Right lung (tissue), 5 donors: ENCODE measurements around the gene DSCAM. TPM values are rescaled to one million over a fixed set of nuclear protein-coding genes. Genes with fewer than 3 reads are reported as not detected.

Experiments used
- DNase-seq, 2 donors: peaks; one replicate each; pipeline ENCODE4 v3.0.0-alpha.2; 2013
- polyA plus RNA-seq, 5 donors: library from polyadenylated mRNA; unstranded; fragments of 120-200 nt; gene quantifications; one replicate each; pipeline versions ENCODE4 v1.2.1 to v1.2.3, GENCODE V29; 2013; ENCODE audit warnings: inconsistent platforms in 1 of 5, low replicate concordance in 1 of 5; ENCODE audit not compliant: insufficient read length in 5 of 5, insufficient read depth in 1 of 5

Gene DSCAM
- polyA plus RNA-seq, 5 donors, result 0.03 to 0.23 (median 0.10) TPM

GRCh38 chr21:40706806-40707655, 139.9 kb downstream of the DSCAM start:
- no peak for DNase-seq

DNA sequence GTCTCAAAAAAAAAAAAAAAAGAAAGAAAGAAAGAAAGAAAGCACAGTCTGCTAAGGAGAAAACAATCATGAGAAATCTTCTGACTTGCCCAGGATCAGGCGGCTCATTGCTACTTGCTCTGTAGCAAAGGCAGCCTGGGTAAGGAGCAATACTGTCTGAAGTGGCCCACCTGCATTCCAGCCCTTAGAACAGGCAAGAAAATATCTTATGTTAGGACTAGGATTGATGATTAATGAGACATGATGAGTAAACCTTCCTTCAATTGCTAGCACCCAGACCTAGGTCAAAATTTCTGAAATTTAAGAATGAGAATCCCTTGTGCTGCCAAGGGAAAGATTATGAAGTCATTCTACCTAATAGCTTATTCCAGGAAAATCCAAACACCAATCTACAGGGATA, 140.8 kb downstream of the DSCAM start:
- DNase-seq, result peak; percentile 8 to 11

DNA sequence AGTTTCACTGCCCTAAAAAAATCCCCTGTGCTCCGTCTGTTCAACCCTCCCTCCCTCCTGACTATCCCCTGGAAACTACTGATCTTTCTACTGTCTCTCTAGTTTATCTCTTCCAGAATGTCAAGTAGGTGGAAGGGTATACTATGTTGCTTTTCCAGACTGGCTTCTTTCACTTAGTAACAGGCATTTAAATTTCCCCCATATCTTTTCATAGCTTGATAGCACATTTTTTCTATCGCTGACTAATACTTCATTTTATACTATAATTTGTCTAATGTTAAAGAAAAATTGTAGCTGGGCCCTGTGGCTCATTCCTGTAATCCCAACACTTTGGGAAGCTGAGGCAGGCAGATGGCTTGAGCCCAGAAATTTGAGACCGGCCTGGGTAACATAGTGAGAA, 142.8 kb downstream of the DSCAM start:
- DNase-seq, result no peak

GRCh38 chr21:40699366-40699765, 147.6 kb downstream of the DSCAM start:
- DNase-seq, result no peak

GRCh38 chr21:40696246-40696645, 150.7 kb downstream of the DSCAM start:
- no peak for DNase-seq

DNA sequence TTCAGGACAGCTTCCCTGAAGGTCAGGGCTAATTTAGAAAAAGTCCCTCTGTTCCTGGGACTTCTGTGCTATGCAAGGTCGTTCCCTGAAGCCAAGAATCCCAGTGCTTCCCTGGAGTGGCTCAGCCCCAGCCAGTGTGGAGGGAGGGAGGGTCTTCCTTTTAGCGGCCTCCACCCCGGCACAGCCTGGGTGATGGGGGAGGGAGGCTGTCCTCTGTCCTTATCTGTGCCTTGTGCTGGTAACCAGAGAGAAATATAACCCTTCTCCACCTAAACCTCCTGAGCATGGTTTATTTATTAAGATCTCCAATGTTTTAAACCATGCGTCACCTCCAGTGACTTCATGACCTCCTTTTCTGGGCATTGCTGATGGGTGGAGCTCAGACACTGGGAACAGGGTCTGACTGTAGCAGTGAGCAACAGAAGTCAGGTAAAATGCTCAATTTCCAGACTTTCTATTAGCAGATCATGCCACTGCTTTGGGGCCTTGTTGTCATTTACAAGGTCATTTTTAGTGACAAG, 157.1 kb downstream of the DSCAM start:
- no peak for DNase-seq

GRCh38 chr21:40689217-40689616, 157.7 kb downstream of the DSCAM start:
- DNase-seq, result no peak

DNA sequence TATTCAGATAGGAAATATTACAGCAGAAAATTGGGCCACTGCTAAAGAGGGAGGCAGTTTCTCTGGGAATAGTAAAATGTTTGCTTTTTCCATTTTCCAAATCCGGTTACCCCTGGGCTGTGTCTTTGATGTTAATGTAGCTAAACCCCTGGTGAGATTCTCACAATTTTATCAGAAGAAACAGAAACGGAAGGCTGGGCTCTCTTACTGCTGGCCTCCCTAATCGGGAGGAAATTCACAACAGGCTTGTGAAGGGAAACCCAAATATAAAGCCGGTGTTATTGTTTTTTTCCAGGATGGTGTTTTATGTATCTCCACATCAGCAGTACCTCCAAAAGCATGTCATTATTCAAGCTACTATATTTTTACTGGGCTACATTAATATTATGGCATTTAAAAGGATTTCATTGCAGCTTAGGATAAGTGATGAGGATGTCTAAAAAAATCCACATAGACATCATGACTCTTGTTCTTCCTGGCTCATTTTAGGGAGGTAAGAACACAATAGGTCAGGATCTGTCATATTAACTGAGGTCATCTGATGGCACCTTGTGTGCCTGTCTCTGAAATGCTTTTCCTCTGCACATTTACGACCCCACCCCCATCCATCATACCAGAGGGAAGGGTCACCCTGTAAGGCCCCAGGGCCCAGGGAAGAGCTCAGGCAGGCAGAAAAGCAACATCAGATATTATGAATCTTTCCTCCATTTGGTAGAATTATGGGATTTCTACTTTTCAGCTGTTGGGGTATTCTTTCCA, 158.7 kb downstream of the DSCAM start:
- DNase-seq, result no peak

- DNase-seq, result no peak
These were observed 159.3 kb downstream of the DSCAM start for GRCh38 chr21:40687625-40688024.

DNA sequence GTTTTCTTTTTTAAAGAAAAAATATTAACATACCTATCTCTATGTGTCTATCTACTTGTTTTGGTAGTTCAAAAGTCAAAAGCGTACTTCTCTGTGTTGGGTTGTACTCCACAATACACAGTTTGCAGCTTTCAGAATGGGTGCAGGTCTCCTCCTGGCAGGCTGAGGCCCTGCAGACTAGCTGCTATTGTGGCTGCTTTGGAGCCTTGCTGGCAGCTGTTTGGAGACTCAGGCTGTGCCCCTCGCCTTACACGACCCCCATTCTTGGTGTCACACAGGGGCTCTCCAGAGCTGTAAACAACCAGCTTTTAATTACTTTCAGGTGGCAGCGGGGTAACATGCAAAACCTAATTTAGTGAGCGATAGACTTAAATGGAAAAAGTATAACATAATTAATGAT, 160.4 kb downstream of the DSCAM start:
- no peak for DNase-seq

- no peak for DNase-seq
These were observed 161.8 kb downstream of the DSCAM start for GRCh38 chr21:40685141-40685540.

GRCh38 chr21:40684726-40685125, 162.2 kb downstream of the DSCAM start:
- no peak for DNase-seq

DNA sequence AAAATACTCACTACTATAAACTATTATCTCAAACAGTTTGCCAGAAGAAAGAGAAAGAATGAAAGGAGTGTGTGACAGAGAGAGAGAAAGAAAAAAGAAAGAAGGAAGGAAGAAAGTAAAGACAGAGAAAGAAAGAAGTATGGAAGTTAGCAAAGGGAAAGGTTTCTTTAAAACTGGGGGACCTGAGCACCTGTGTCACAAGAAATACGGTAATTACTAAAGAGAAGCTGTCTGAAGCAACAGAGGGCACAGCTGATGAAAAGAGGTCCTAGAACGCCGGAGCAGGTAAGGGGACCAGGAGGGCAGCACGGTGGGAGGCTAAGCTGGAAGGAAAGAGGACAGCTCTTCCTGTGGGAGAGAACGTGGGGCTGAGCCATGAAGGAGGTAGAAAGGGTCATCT, 163.6 kb downstream of the DSCAM start:
- no peak for DNase-seq

- no peak for DNase-seq
These were observed 165.6 kb downstream of the DSCAM start for GRCh38 chr21:40681164-40681859.

- no peak for DNase-seq
These were observed 166.6 kb downstream of the DSCAM start for GRCh38 chr21:40680311-40680710.

DNA sequence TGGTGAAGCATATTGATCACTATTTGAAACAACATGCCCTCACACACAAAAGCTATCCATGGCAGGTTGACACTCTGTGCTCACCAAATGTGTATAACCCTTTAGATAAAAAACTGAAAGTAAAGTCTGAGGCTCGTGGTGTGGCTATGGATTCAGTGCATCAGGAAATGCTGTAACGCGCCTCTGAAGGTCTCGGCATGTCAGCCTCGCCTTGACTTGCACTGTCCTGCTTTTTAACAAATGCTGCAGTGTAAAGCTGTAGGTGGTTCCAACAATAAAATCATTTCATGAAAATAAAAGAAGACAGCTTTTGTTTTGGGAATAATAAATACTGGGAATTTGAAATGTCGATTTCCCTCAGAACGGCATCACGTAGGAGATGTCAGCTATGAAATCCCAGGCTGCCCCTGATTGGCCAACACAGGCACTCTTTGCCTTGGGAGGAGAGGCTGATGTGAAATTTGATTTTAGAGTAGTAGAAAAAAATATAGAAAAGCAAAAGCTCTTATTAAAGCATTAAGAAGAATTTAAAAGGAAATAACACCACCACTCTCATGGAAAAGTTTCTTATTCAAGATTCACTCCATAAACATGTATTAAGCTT, 168.2 kb downstream of the DSCAM start:
- DNase-seq, result no peak

DNA sequence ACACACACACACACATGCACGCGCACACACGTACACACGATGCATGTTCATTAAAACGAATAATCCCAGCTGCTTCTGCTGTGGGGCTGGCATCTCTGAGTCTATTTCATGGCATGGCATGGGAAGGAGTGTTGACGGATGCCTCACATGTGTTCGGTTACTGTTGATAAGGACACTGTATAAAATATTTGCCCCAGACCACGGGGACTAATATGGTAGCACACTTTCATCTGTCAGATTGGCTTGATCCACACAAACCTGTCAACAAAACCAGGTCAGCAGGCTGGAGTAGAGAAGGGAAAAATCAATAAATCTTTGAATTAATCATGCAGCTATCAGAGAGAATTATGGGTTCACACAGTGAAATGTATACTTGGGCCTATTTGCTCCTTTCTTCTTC, 171.9 kb downstream of the DSCAM start:
- no peak for DNase-seq

DNA sequence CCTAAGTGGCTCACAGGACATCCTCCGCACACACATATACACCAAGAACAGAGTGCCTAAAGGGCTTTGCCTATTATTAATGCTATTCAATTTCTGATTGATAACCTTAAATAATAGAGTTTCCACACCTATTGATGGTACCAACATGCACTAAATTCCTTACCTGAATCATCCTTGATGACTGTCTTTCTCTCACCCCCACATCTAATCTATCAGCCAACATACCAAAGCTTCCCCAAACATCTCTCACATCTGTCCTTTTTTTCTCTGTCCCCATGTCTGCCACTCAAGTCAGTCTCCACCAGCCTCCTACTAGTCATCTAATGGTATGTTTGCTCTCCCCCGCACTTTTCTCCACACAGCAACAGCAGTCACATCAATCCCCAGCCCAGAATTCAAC, 174.4 kb downstream of the DSCAM start:
- DNase-seq, result no peak

DNA sequence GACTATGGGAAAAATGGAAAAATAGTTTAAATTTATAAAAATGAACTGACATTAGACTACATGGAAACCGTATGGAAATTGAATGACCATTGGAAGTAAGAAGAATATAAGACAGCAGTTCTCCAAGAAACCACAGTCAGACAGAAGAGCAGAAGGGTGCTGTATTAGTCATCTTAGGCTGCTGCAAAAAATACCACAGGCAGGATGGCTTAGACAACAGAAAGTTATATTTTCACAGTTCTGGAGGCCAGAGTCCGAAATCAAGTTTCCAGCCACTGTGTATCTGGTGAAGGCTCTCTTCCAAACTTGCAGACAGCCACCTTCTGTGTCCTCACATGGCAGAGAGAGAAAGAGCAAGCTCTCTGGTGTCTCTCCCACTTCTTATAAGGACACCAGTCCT, 175.2 kb downstream of the DSCAM start:
- no peak for DNase-seq

GRCh38 chr21:40668555-40669275, 178.2 kb downstream of the DSCAM start:
- no peak for DNase-seq

- no peak for DNase-seq
These were observed 179.0 kb downstream of the DSCAM start for GRCh38 chr21:40667967-40668366.
